Measurements from ENCODE around the gene USP17L20.
"Not testable (repeated sequence)": the region's sequence is repeated elsewhere in the genome, so short reads cannot be mapped to it uniquely, and the experiment has no call there.

DNA sequence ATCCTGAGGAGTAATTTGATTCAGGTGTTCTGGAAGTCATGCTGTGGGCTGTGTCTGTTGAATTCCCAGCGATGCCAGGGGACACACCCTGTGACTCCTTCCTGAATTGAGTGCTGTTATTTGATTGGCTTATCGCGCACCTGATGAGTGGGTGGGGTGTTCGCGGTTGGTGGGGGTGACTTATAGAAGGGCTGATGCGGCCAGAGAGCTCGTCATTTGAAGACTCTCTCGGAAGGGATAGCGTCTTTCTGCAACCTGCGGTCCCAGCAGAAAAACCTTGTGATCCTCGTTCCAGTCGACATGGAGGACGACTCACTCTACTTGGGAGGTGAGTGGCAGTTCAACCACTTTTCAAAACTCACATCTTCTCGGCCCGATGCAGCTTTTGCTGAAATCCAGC, at the start of gene USP17L20:
- TF ChIP-seq POLR2A (IDR thresholded peaks at IDR 0.05), result not testable (repeated sequence)
- TF ChIP-seq, protein P1, sequence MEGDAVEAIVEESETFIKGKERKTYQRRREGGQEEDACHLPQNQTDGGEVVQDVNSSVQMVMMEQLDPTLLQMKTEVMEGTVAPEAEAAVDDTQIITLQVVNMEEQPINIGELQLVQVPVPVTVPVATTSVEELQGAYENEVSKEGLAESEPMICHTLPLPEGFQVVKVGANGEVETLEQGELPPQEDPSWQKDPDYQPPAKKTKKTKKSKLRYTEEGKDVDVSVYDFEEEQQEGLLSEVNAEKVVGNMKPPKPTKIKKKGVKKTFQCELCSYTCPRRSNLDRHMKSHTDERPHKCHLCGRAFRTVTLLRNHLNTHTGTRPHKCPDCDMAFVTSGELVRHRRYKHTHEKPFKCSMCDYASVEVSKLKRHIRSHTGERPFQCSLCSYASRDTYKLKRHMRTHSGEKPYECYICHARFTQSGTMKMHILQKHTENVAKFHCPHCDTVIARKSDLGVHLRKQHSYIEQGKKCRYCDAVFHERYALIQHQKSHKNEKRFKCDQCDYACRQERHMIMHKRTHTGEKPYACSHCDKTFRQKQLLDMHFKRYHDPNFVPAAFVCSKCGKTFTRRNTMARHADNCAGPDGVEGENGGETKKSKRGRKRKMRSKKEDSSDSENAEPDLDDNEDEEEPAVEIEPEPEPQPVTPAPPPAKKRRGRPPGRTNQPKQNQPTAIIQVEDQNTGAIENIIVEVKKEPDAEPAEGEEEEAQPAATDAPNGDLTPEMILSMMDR (IDR thresholded peaks at IDR 0.05 in 4 of 5, conservative IDR thresholded peaks at IDR 0.05 in 1 of 5), result not testable (repeated sequence)
